GM12864 (cell line): Measurements from ENCODE around the gene PCGF6.

Source experiments
- DNase-seq: peaks from one replicate; pipeline ENCODE4 v3.0.0-alpha.2; 2011; ENCODE audit warnings: low read depth
- H3K4me3 ChIP-seq: 2 replicates; pipeline ENCODE4 v1.5.1; 2011; ENCODE audit warnings: mild to moderate bottlenecking, low read depth, low read length, control low read depth
- TF ChIP-seq, protein P1 (sequence below): IDR thresholded peaks from 2 replicates; pipeline ENCODE4 v1.5.1; 2011; ENCODE audit warnings: low read depth, mild to moderate bottlenecking, moderate library complexity, low read length, control low read depth, inconsistent platforms; ENCODE audit errors: missing control alignments

PCGF6 gene

DNA sequence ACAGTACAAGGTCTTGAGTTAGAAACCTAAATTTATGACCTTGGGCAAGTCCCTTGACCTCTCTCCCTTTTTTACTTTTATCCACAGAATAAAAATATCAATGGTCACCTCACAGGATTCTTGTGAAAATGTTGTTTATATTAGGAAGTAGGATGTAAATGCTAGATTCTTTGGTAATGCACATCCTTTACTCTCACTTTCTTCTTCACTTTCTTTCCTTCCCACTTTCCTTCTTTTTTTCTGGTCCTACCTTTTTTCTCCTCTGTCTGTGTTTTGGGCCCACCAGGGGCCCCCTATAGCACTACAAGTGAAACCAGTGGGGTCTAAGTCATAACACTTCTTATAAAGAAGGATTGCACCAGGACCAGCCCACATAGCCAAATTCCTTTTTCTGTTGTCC, 93.1 kb downstream of the PCGF6 start:
- H3K4me3 ChIP-seq: no peak overlapping the region
- TF ChIP-seq, protein P1, sequence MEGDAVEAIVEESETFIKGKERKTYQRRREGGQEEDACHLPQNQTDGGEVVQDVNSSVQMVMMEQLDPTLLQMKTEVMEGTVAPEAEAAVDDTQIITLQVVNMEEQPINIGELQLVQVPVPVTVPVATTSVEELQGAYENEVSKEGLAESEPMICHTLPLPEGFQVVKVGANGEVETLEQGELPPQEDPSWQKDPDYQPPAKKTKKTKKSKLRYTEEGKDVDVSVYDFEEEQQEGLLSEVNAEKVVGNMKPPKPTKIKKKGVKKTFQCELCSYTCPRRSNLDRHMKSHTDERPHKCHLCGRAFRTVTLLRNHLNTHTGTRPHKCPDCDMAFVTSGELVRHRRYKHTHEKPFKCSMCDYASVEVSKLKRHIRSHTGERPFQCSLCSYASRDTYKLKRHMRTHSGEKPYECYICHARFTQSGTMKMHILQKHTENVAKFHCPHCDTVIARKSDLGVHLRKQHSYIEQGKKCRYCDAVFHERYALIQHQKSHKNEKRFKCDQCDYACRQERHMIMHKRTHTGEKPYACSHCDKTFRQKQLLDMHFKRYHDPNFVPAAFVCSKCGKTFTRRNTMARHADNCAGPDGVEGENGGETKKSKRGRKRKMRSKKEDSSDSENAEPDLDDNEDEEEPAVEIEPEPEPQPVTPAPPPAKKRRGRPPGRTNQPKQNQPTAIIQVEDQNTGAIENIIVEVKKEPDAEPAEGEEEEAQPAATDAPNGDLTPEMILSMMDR: no peak
- no peak for DNase-seq

DNA sequence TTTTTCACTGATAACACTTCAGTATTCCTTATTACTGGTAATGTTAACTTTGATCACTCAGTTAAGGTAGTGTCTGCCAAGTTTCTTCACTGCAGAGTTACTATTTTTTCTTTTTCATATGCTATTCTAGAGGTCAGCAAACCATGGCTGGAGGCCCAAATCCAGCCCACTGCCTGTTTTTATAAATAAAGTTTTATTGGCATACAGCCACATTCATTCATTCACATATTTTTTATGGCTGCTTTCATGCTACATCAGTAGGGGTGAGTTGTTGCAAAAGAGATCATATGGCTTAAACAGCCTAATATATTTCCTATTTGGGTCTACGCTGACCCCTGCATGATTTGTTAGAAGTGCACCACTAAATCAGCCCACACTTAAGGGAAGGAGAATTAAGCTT, 94.3 kb downstream of the PCGF6 start:
- DNase-seq: no peak
- no peak overlapping the region for H3K4me3 ChIP-seq
- TF ChIP-seq, protein P1: no peak

DNA sequence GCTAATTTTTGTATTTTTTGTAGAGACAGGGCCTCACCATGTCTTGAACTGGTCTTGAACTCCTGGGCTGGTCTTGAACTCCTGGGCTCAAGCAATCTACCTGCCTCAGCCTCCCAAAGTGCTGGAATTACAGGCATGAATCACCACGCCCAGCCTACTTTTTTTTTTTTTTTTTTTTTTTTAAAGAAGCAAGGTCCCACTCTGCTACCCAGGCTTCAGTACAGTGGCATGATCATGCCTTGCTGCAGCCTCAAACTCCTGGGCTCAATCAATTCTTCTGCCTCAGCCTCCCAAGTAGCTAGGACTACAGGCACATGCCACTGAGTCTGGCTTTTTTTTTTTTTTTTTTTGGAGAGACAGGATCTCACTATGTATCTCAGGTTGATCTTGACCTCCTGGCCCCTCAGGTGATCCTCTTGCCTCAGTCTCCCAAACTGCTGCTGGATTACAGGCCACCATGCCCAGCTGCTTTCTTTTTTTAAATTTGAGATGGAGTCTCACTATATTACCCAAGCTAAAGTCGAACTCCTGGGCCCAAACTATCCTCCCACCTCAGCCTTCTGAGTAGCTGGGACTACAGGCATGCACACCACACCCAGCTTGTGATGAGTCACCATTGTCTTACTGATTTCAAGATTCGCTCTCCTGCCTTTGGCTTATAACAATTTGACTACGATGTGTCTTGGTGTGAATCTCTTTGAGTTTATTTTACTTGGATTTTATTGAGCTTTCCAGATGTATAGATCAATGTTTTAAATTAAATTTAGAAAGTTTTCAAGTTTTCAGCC, 96.2 kb downstream of the PCGF6 start:
- no peak for DNase-seq
- no peak overlapping the region for H3K4me3 ChIP-seq
- TF ChIP-seq, protein P1: no peak

DNA sequence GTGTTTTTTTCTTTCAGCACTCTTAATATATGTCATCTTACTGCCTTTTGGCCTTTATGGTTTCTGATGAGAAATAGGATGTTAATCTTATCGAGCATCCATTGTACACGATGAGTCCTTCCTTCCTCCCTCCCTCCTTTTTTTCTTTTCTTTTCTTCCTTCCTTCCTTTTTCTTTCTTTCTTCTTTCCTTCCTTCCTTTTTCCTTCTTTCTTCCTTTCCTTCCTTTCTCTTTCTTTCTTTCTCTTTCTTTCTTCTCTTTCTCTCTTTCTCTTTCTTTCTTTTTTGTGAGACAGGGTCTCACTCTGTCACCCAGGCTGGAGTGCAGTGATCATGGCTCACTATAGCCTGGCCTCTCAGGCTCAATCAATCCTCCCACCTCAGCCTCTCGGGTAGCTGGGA, 96.8 kb downstream of the PCGF6 start:
- TF ChIP-seq, protein P1: no peak
- DNase-seq: no peak
- no peak overlapping the region for H3K4me3 ChIP-seq
